T-helper 2 cell (primary cell): ENCODE results near the gene IQCC.
"Not testable (repeated sequence)": the region's sequence is repeated elsewhere in the genome, so short reads cannot be mapped to it uniquely, and the experiment has no call there.

ENCODE experiments used
- DNase-seq, 5 experiments: peaks; one replicate each; pipeline versions ENCODE4 v3.0.0 to v3.0.0-alpha.2; 2012 to 2022
- total RNA-seq, 2 donors: gene quantifications; one replicate each; lab custom pipeline; 2026; lab: John Stamatoyannopoulos, UW

Gene IQCC
- 10.0 to 10.9 reads per million in 2 donors for total RNA-seq

DNA sequence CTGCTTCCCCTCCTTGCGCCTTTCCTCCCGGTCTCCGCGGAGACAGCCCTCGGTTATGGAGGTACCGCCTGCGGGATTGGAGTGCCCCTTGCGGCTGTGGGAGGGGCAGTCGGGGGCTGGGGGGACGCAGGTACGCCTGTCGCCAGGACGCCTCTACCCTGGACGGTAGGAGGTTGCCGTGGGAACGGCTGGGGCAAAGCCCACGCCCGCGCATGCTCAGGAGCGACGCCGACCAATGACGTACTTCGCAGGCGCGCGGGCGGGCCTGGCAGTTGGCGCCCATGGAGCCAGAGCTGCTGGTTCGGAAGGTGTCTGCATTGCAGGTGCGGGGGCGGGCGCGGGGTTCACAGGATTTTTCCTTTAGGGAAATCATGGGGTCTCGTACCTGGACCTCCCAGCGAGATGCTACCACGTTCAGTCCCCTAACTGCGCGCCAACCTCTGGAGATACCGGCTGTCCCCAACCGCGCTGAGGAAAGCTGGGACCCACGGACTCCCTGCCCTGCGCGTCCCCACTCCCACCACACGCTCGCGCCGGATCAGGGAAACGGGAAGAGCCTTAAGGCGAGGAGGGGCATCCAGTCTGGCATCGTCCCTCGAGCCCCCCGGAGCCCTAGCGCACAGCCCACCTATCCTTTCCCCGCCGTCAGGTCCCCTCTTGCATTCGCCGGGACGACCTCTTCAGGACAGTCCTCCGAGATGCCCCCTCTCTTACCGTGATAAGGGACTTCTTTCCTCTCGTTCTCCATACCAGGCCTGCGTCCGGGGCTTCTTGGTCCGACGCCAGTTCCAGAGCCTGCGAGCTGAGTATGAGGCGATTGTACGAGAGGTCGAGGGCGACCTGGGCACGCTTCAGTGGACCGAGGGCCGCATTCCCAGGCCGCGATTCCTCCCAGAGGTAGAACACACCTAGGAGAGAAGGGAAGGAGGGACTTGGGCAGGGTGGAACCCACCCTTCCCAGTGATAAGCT, at the start of gene IQCC:
IQCC (plus strand) TSS at position 271 of the 970 bp plus-strand sequence; CDS start at position 282, 11 bp downstream.
- peak; percentile 72 to 88 (median 80) for DNase-seq

DNA sequence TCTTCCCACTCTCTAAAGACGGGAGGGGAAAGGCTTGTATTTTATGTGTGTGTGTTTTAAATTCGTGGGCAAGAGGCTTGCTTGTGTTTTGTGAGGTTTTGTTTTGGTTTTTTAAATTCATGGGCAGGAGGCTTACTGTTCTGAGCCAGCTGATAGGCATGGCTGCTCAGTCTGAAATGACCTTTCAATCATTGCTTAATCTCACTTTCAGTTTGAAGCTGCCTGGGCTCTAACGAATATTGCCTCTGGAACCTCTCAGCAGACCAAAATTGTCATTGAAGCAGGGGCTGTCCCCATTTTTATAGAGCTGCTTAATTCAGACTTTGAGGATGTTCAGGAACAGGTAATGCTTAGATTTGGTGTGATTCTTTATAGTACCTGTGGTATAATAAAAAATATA, 46.3 kb upstream of the IQCC start:
- peak in 1 of 5 experiments; percentile 33 for DNase-seq

DNA sequence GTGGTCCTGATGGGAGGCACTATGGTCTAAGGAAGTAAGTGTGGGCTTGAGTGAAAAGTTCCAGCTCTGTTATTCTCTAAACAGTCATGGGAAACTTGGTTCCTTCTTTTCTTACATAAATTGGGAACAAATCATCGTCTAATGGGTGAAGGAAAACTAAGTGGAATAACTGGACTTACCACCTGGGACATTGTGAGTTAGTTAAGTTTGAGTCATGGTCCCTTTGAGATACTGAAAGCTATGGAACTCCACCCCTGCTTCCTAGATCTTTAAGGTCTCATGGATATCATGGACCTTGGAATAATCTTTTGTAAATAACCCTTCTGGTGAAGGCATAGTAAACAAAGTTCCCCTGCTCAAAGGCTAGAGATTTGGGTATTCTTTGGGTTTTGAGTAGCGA, 42.1 kb upstream of the IQCC start:
- no peak for DNase-seq

DNA sequence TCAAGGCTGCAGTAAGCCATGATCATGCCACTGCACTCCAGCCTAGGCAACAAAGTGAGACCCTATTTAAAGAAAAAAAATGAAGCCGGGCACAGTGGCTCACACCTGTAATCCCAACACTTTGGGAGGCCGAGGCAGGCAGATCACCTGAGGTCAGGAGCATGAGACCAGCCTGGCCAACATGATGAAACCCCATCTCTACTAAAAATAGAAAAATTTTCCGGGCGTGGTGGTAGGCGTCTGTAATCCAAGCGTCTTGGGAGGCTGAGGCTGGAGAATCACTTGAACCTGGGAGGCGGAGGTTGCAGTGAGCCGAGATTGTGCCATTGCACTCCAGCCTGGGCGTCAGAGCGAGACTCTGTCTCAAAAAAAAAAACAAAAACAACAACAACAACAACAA, 39.8 kb upstream of the IQCC start:
- DNase-seq: not testable (repeated sequence)

DNA sequence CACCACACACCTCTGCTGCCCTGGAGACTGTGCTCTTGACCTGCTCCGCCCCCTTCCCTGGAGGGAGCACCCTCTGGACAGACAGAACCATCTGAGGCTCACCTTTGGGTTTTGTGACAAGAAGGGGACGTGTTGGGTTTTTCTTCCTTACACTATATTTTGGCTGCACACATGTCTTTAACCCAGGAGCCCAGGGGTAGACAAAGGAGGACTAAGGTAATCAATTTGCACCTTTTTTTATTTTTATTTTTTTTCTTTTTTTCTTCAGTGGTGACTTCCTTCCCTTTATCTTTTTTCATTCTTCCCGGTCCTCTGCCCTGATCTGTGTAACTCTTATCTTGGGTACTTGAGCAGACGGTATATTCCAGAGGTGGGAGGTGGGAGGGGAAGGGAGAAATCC, 34.5 kb upstream of the IQCC start:
- DNase-seq: no peak

DNA sequence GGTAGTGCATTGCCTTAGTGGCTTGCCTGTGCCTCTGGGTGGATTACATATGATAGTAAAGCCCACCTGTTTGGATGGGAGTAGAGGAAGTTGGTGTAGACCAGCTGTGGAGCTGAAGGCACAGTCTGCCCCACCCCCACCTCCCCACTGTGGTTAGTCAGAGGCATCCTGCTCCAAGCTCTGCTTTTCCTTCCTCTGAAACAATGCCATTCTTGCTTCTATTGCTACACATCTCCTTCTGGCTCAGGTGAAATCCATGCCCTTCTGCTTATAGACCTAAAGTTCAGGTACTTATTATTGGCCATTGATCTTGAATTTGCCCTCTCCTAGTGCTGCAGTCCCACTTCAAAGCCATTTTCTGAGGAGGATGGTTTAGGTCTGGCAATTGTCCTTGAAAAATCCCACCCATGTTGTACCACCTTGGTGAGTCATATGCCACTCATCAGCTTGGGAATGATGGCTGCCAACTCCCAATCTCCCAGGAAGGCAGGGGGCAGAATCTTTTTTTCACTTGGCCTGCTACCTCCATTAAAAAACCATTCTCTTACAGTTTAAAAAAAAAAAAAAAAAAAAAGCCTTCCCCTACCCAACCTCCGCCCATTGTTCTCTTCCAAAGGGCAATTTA, 32.7 kb upstream of the IQCC start:
- no peak for DNase-seq

DNA sequence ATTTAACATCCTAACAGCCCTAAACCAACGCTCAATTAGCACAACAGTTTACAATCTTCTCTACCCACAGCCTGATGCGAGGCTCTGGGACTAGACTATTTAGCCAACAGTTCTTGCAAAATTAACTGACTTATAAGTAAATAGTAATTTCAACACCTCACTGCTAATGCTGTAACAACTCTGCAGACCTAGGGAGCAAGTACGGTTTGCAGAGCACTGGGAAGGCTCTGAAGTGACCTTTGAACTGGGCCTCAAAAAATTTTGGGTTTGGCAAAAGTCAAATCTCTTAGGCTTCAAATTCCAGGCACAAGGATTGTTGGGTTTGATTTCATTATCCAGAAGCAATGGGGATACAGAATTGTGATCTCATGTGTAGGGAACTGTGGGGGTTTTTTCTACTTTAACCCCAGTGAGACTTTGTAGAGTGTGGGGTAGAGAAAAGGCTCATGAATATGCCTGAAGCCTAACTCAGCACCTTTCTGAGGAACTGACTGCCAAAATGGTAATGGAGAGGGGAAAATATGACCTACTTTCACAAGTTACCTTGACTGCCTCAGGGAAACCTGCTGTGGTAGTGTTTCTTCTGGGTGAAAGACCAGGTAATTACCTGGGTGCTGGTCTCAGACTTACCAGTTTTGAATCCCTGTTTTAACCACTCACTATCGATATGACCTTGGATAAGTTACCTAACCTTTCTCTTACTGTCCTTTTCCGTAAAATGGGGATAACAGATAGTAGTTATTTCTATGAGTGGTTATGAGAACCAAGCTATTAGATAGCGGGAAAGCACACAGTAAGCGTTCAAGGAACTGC, 26.9 kb upstream of the IQCC start:
- DNase-seq: no peak

DNA sequence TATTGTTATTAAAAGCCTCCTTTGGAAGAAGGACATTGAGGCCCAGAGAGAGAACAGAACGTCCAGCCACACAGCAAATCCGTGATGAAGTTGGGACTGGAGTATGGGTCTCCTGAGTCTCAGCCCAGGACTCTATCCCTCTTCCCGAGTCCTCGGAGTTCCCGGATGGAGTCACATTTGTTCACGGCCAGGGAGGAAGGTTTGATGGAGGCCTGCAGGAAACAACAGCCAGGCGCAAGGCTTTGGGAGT, 26.4 kb upstream of the IQCC start:
- DNase-seq: no peak

DNA sequence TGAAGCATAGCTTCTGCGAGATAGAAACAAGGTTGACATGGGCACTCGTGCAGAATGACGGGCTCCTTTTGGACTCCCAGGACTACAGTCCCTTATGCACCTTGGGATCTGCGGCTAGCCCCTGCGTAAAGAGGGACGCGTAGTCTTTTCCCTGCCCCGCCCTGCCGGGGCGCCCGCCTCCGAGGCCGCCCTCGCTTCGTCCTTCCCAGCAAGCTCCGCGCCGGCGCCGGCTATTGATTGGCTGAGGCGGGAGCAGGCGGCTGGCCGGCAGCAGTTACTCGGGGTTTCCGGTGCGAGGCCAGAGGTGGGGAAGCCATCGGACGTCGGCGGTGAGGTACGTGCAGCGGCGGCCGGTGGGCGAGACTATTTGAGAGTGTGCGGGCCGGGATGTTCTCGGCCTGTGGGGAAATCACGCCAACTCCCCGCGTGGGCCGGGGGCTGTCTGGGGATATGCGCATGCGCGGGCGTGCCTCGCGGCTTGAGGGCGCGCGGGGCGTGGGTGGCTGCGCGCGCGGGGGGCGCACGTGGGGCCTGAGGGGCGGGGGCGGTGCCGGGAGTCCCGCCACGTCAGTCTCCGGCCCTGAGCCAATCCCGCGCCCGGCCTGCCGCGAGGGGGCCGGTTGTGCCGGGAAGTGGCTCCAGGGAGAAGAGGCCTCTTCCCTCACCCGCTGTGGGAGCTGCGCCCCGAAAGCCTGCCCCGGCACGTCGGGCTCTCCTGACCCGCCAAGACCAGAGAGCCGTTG, 25.9 kb upstream of the IQCC start, which contains the start of gene TXLNA:
TXLNA (plus strand) TSS at position 233 of the 743 bp plus-strand sequence. CDS start 671 bp downstream, outside the sequence.
- DNase-seq: peak; percentile 81 to 92 (median 83)

DNA sequence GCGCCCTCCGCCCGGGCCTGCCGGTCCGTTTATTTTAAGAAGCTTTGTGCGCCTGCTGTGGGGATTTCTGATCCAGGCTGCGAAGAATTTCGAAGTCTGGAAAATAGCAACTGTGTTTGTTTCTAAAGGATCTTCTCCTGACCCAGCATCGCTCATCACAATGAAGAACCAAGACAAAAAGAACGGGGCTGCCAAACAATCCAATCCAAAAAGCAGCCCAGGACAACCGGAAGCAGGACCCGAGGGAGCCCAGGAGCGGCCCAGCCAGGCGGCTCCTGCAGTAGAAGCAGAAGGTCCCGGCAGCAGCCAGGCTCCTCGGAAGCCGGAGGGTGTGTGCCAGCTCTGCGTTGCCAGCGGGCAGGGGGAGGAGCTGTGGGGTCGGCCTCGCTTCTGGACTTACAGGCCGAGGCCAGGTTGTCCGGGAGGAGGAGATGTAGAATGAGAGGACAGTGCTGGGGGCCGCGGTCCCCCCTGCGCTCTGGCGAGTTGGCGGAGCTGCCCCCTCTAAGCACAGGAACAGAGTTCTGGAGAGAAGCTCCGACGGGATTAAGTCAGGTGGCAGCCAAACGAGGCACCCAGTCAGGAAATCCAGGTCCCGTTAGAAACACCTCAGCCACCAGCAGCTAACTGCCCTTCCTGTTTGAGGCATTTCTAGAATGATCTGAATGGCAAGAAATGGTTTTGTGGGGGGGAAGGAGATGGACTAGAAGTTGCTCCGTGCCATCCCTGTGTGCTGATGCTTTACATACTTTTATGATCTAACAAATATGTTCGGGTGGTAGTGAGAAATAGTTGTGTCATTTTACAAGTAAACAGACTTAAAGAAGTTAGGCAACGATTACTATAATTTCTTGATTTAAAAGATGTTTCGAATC, 25.0 kb upstream of the IQCC start:
- DNase-seq: peak in 3 of 5 experiments; percentile 9 to 65 (median 12)

DNA sequence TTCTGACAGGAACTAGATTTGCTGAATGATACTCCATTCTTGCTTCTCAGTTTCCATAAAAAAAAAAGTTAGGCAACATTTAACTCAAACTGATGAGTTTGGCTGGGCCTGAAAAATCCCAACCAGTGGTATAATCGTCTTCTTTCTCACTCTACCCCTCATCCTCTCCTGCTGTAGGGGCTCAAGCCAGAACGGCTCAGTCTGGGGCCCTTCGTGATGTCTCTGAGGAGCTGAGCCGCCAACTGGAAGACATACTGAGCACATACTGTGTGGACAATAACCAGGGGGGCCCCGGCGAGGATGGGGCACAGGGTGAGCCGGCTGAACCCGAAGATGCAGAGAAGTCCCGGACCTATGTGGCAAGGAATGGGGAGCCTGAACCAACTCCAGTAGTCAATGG, 24.4 kb upstream of the IQCC start:
- DNase-seq: no peak

DNA sequence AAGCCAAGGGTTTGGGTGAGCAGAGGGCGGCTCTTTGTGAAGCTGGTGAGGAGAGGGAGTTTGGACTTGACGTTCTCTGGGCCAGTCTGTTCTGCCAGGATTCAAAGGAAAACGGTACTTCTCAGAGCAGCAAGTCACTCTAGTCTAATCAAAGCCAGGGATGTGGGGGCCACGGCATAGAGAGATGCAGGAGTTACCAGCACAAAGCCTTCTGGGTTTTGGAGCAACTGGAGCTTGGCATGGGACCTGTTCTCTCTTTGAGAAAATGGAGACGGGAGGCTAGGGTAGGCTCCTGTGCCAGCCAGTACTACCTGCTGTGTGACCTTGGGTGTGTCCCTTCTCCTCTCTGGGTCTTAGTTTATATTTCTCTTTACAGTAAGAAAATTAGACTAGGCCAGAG, 23.9 kb upstream of the IQCC start:
- DNase-seq: no peak

DNA sequence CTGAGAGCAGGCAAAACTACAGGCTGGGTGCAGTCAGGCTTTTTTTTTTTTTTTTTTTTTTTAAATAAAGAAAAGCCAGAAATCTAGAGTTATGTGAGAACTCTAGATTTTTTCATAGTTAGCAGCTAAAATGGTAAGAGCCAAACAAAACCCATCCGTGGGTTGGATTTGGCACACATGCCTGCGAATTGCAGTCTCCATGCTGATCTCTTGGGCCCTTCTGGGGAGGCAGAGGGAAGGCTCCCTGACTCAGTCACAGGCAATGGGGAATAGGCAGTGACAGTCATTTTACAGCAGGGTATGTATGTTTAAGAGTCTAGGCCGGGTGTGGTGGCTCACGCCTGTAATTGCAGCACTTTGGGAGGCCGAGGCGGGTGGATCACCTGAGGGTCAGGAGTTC, 23.4 kb upstream of the IQCC start:
- DNase-seq: no peak

DNA sequence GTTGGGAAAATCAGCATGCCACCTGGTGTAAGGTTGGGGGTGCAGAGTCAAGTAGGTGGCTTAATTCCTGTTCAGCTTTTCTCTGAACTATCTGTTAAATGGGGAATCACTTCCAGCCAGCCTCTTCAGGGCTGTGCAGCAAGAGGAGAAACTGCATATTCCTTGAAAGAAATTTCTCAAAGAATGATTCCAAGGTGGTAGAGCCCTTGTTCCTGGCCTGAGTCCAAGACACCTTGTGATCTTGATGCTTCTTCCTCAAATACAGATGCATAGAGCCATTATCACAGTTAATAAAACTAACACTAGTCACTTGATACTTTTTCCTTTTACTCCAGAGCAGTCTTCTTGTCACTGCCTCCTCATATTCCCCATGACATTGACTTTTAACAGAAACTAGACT, 20.8 kb upstream of the IQCC start:
- no peak for DNase-seq

DNA sequence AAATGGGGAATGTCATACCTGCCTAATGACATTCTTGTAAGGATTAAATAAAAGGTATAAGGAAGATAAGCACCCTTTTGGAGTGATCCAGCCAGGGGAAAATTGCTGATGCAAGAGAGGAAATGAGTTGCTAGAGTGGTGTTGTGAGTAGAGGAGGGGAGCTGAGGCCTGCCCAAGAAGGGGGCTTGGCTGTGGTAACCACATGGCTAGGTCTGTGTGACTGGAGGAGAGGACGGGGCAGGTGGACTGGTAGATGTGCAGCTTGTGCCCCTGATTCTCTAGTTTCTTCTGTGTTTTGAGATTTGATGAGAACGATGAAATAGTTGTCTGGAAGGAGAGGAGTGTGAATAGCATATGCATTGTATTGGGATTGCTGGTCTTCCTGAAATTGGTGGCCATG, 19.4 kb upstream of the IQCC start:
- DNase-seq: no peak

DNA sequence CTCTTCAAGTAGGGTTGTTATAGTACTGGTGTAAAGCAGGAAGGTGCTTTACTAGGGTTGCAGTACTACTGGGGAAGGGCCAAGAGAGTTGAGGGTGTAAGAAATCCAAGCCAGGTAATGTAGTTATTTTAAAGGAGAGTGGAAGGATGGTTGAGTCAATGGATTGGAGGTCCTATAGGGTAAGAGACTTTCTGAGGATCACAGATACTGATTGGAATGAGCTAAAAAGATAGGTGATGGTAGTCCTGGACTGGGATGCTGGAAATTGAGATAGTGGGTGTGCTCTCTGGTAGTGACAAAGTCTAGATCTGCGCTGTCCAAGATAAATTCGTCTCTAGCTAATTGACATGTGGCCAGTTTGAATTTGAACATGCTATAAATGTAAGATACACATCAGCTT, 19.0 kb upstream of the IQCC start:
- no peak for DNase-seq

DNA sequence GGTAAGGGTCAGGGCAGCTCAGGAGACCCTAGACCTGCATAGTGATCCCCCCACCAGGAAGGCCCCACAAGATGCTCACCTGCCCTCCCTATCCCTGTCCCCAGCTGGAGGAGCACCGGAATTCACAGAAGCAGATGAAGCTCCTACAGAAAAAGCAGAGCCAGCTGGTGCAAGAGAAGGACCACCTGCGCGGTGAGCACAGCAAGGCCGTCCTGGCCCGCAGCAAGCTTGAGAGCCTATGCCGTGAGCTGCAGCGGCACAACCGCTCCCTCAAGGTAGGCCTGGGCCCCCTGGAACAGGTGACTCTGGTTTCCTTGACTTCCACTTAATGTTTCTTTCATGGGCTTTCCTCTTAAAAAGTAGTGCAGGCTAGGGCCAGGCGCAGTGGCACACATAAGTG, 17.6 kb upstream of the IQCC start:
- DNase-seq: no peak

DNA sequence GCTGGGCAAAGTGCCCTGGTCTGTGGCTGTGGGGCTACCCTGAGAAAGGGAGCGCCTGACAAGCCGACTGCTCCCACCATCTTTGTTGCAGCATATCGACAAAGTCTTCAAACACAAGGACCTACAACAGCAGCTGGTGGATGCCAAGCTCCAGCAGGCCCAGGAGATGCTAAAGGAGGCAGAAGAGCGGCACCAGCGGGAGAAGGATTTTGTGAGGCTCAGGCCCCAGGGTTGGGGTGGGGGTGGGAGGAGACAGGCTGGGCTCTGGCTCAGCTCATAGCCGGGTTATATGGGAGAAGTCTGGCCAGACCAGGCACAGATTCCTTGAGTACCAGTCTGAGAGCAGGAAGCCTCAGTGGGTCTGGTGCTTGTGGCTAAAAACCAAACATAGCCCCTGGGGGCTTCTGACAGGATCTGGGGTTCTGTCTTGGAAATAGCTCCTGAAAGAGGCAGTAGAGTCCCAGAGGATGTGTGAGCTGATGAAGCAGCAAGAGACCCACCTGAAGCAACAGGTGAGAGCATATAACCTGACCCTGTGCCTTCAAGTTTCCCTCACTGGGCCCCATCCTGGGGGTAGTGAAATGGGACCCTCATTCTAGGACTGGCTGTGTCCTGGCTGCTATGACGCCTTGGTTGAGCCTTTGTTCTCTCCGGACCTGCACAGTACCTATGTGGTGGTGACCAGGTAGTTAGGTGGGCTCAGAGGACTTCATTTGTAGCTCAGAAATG, 13.1 kb upstream of the IQCC start:
- DNase-seq: no peak

DNA sequence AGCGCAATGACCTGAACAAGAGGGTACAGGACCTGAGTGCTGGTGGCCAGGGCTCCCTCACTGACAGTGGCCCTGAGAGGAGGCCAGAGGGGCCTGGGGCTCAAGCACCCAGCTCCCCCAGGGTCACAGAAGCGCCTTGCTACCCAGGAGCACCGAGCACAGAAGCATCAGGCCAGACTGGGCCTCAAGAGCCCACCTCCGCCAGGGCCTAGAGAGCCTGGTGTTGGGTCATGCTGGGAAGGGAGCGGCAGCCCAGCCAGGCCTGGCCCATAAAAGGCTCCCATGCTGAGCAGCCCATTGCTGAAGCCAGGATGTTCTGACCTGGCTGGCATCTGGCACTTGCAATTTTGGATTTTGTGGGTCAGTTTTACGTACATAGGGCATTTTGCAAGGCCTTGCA, 10.5 kb upstream of the IQCC start:
- no peak for DNase-seq

DNA sequence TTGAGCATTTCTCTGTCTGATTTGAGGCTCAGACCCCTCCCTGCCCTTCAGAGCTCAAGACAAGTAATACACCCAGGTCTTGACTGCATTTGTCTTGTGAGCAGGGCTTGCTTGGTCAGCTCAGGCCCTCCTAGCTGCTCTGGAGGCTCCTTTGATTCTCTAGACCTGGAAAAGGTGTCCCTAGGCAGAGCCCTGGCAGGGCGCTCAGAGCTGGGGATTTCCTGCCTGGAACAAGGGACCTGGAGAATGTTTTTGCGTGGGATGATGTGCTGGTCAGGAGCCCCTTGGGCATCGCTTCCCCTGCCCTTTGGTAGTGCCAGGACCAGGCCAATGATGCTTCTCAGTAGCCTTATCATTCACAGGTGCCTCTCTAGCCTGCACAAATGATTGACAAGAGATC, 9.9 kb upstream of the IQCC start:
- no peak for DNase-seq
